GM23248 (cell line): Measurements from ENCODE around the gene CST8. TPM values are rescaled to one million over a fixed set of nuclear protein-coding genes. Genes with fewer than 3 reads are reported as not detected.

Experiments used
- DNase-seq: peaks from one replicate; pipeline ENCODE4 v3.0.0-alpha.2; 2015
- H2AFZ ChIP-seq: fragments of 200-600 bp; sonication (generic); 2 replicates; pipeline ENCODE4 v1.6.1; 2016; ENCODE audit warnings: antibody characterized with exemption
- H3F3A ChIP-seq: fragments of 200-600 bp; sonication (generic); 2 replicates; pipeline ENCODE4 v1.6.1; 2016; ENCODE audit warnings: mild to moderate bottlenecking, antibody characterized with exemption, mixed run types; ENCODE audit not compliant: insufficient read depth
- H3K27ac ChIP-seq: fragments of 200-600 bp; sonication (generic); 2 replicates; pipeline ENCODE4 v1.5.1; 2016; ENCODE audit warnings: mild to moderate bottlenecking
- H3K27me3 ChIP-seq: fragments of 200-600 bp; sonication (generic); replicated peaks from 2 replicates; pipeline ENCODE4 v1.6.1; 2016; ENCODE audit warnings: mild to moderate bottlenecking; ENCODE audit not compliant: insufficient read depth
- H3K36me3 ChIP-seq: fragments of 200-600 bp; sonication (generic); 2 replicates; pipeline ENCODE4 v1.6.1; 2016; ENCODE audit warnings: low read depth, mild to moderate bottlenecking
- H3K4me1 ChIP-seq: fragments of 200-600 bp; sonication (generic); 2 replicates; pipeline ENCODE4 v1.6.1; 2016; ENCODE audit warnings: mild to moderate bottlenecking; ENCODE audit not compliant: insufficient read depth
- H3K4me2 ChIP-seq: fragments of 200-600 bp; sonication (generic); one replicate; pipeline ENCODE4 v1.6.1; 2016; ENCODE audit warnings: mild to moderate bottlenecking; ENCODE audit not compliant: unreplicated experiment
- H3K4me3 ChIP-seq: fragments of 200-600 bp; sonication (generic); 2 replicates; pipeline ENCODE4 v1.5.1; 2016; ENCODE audit warnings: mild to moderate bottlenecking
- H3K79me2 ChIP-seq: fragments of 200-600 bp; sonication (generic); 2 replicates; pipeline ENCODE4 v1.6.1; 2016; ENCODE audit warnings: mild to moderate bottlenecking; ENCODE audit not compliant: insufficient read depth
- H3K9ac ChIP-seq: fragments of 200-600 bp; sonication (generic); 2 replicates; pipeline ENCODE4 v1.6.1; 2016; ENCODE audit warnings: mild to moderate bottlenecking
- H3K9me2 ChIP-seq: fragments of 200-600 bp; sonication (generic); 2 replicates; pipeline ENCODE4 v1.6.1; 2016; ENCODE audit warnings: mixed run types, mild to moderate bottlenecking, moderate library complexity; ENCODE audit not compliant: insufficient read depth
- H3K9me3 ChIP-seq: fragments of 200-600 bp; sonication (generic); one replicate; pipeline ENCODE4 v1.6.1; 2017; ENCODE audit warnings: low read depth
- H4K20me1 ChIP-seq: fragments of 200-600 bp; sonication (generic); 2 replicates; pipeline ENCODE4 v1.6.0; 2016; ENCODE audit not compliant: insufficient read depth
- EZH2 ChIP-seq: fragments of 200-600 bp; sonication (generic); IDR thresholded peaks from 2 replicates; pipeline ENCODE4 v1.6.1; 2018; ENCODE audit warnings: antibody characterized with exemption, mild to moderate bottlenecking; ENCODE audit not compliant: insufficient read depth, poor library complexity, severe bottlenecking
- EZH2phosphoT487 ChIP-seq: fragments of 200-600 bp; sonication (generic); IDR thresholded peaks from 2 replicates; pipeline ENCODE4 v1.6.1; 2018; ENCODE audit warnings: antibody characterized with exemption, moderate library complexity, mild to moderate bottlenecking, low read depth; ENCODE audit not compliant: insufficient read depth
- WGBS, 2 experiments: methylation state at CpG; one replicate each; pipeline ENCODE4 v1.1.6; 2015 to 2017; ENCODE audit warnings: low lambda C conversion rate in 2 of 2, low coverage in 1 of 2; ENCODE audit errors: missing lambda C conversion rate in 2 of 2; 5-methylcytosine and 5-hydroxymethylcytosine counted together
- in situ Hi-C: fragments of 300-500 bp; cut with MboI; formaldehyde crosslinking; loops from 2 replicates; pipeline ENCODE4 v1.15.0; 2020
- polyA plus RNA-seq: library from polyadenylated mRNA; unstranded; fragments of >200 nt; fragmentation: Nextera tagmentation; extraction: Ambion mirVana; gene quantifications from 2 replicates; pipeline ENCODE4 v1.2.1, GENCODE V29; 2016
- total RNA-seq: library from RNA; depleted of rRNA; stranded (reverse); fragments of >200 nt; shearing (Covaris generic); gene quantifications from 2 replicates; pipeline ENCODE4 v1.2.3, GENCODE V29; 2014

The CST8 gene
- total and polyA plus RNA-seq, 2 experiments from 2014 or later: not detected

- H3K79me2 ChIP-seq: no peaks in the 10 kb centered on the region
- no peaks in the 10 kb centered on the region for H3K9me2 ChIP-seq
- no peak overlapping the region for H3K4me3 ChIP-seq
- no peaks in the 10 kb centered on the region for H3K4me1 ChIP-seq
- H3K27me3 ChIP-seq: no peaks in the 10 kb centered on the region
- TF ChIP-seq EZH2 (no peak), EZH2phosphoT487 (no peak)
- no peak for DNase-seq
- H3K9me3 ChIP-seq: no peaks in the 10 kb centered on the region
- 26 to 27% methylated on average over 4 of the region's 4 CpGs for WGBS, 2 experiments
- no peaks in the 10 kb centered on the region for H4K20me1 ChIP-seq
- H3K9ac ChIP-seq: no peak overlapping the region
- H3K36me3 ChIP-seq: no peaks in the 10 kb centered on the region
- no peak overlapping the region for H3K4me2 ChIP-seq
- H2AFZ ChIP-seq: no peak overlapping the region
- no peak overlapping the region for H3K27ac ChIP-seq
- in situ Hi-C loops: no loop called here
- H3F3A ChIP-seq: no peaks in the 10 kb centered on the region
Measured at GRCh38 chr20:23484081-23484480, 6.8 kb upstream of the CST8 start.

GRCh38 chr20:23488470-23488869 lies 2.4 kb upstream of the CST8 start:
- in situ Hi-C loops: no loop called here
- Histone ChIP-seq H3K36me3 (no peaks in the 10 kb centered on the region), H3K27me3 (no peaks in the 10 kb centered on the region), H3K79me2 (no peaks in the 10 kb centered on the region), H3K27ac (no peak overlapping the region), H3K4me1 (no peaks in the 10 kb centered on the region), H2AFZ (no peak overlapping the region), H3K4me2 (no peak overlapping the region), H3K9me3 (no peaks in the 10 kb centered on the region), H3K9me2 (no peaks in the 10 kb centered on the region), H4K20me1 (no peaks in the 10 kb centered on the region), H3K4me3 (no peak overlapping the region), H3K9ac (no peak overlapping the region), H3F3A (no peaks in the 10 kb centered on the region)
- no peak for DNase-seq
- no peak for TF ChIP-seq EZH2
- TF ChIP-seq EZH2phosphoT487: no peak
- 8 to 16% methylated on average over 2 of the region's 2 CpGs for WGBS, 2 experiments

GRCh38 chr20:23488996-23489395 lies 1.9 kb upstream of the CST8 start:
- H3K4me1 ChIP-seq: no peaks in the 10 kb centered on the region
- no peak overlapping the region for H3K27ac ChIP-seq
- WGBS, 2 experiments: 35 to 45% methylated on average over 3 of the region's 3 CpGs
- no peaks in the 10 kb centered on the region for H3K36me3 ChIP-seq
- no peak for TF ChIP-seq EZH2phosphoT487
- no peak for TF ChIP-seq EZH2
- no peaks in the 10 kb centered on the region for H3K79me2 ChIP-seq
- H3K9me2 ChIP-seq: no peaks in the 10 kb centered on the region
- H3F3A ChIP-seq: no peaks in the 10 kb centered on the region
- no peaks in the 10 kb centered on the region for H4K20me1 ChIP-seq
- H3K4me3 ChIP-seq: no peak overlapping the region
- no peaks in the 10 kb centered on the region for H3K27me3 ChIP-seq
- in situ Hi-C loops: no loop called here
- no peak for DNase-seq
- no peak overlapping the region for H3K9ac ChIP-seq
- H3K9me3 ChIP-seq: no peaks in the 10 kb centered on the region
- H3K4me2 ChIP-seq: no peak overlapping the region
- H2AFZ ChIP-seq: no peak overlapping the region

- Histone ChIP-seq H4K20me1 (no peaks in the 10 kb centered on the region), H2AFZ (no peak overlapping the region), H3F3A (no peaks in the 10 kb centered on the region), H3K4me2 (no peak overlapping the region), H3K27ac (no peak overlapping the region), H3K9me2 (no peaks in the 10 kb centered on the region), H3K9ac (no peak overlapping the region), H3K79me2 (no peaks in the 10 kb centered on the region), H3K4me1 (no peaks in the 10 kb centered on the region), H3K27me3 (no peaks in the 10 kb centered on the region), H3K4me3 (no peak overlapping the region), H3K36me3 (no peaks in the 10 kb centered on the region), H3K9me3 (no peaks in the 10 kb centered on the region)
- in situ Hi-C loops: no loop called here
- no peak for DNase-seq
- TF ChIP-seq EZH2 (no peak), EZH2phosphoT487 (no peak)
Measured at GRCh38 chr20:23492292-23492691, 1.4 kb downstream of the CST8 start.

- in situ Hi-C loops: no loop called here
- H4K20me1 ChIP-seq: no peaks in the 10 kb centered on the region
- H3K9me2 ChIP-seq: no peaks in the 10 kb centered on the region
- no peaks in the 10 kb centered on the region for H3K9me3 ChIP-seq
- H3F3A ChIP-seq: no peaks in the 10 kb centered on the region
- no peak overlapping the region for H3K4me3 ChIP-seq
- TF ChIP-seq EZH2phosphoT487: no peak
- no peak for TF ChIP-seq EZH2
- H3K4me1 ChIP-seq: no peaks in the 10 kb centered on the region
- no peaks in the 10 kb centered on the region; the same call in 1 of the 2 replicates for H3K27me3 ChIP-seq
- H3K9ac ChIP-seq: no peak overlapping the region
- H3K79me2 ChIP-seq: no peaks in the 10 kb centered on the region
- DNase-seq: no peak
- no peak overlapping the region for H3K27ac ChIP-seq
- WGBS, 2 experiments: 36 to 42% methylated on average over 3 of the region's 3 CpGs
- no peak overlapping the region for H3K4me2 ChIP-seq
- H3K36me3 ChIP-seq: no peaks in the 10 kb centered on the region
- H2AFZ ChIP-seq: no peak overlapping the region
Measured at GRCh38 chr20:23493172-23493772, 2.4 kb downstream of the CST8 start.
